MCF 10A (cell line): ENCODE results near the gene ADCY5. TPM values are rescaled to one million over a fixed set of nuclear protein-coding genes. Genes with fewer than 3 reads are reported as not detected.

Source experiments
- BruUV-seq: library from RNA; stranded (reverse); fragments of 400-500 nt; replicated peaks from 2 replicates; lab custom pipeline; 2021; lab: Mats Ljungman, UMichigan
- CTCF ChIA-PET: fragments of 300-600 bp; sonication (Branson Sonifier 250); formaldehyde crosslinking; extraction: SDS; loops from one replicate; lab custom pipeline; 2021; ENCODE audit warnings: antibody characterized with exemption, inconsistent platforms; lab: Yijun Ruan, JAX
- POLR2A ChIA-PET: fragments of 300-600, 350-650 bp; sonication (Branson Sonifier 250); formaldehyde crosslinking; extraction: SDS; loops from one replicate; lab custom pipeline; 2020; ENCODE audit warnings: antibody characterized with exemption, inconsistent platforms; lab: Yijun Ruan, JAX
- DNase-seq: peaks from one replicate; pipeline ENCODE4 v3.0.0-alpha.2; 2018; ENCODE audit not compliant: unreplicated experiment
- H3K27ac Mint-ChIP-seq: one replicate; pipeline ENCODE4 v1.8.0; 2022; ENCODE audit warnings: mild to moderate bottlenecking, low read depth, mixed read lengths; ENCODE audit not compliant: unreplicated experiment
- H3K27me3 Mint-ChIP-seq: one replicate; pipeline ENCODE4 v1.8.0; 2022; ENCODE audit warnings: mixed read lengths; ENCODE audit not compliant: insufficient read depth, unreplicated experiment
- H3K36me3 Mint-ChIP-seq: one replicate; pipeline ENCODE4 v1.8.0; 2022; ENCODE audit warnings: mild to moderate bottlenecking, moderate library complexity, mixed read lengths; ENCODE audit not compliant: insufficient read depth, unreplicated experiment
- H3K4me1 Mint-ChIP-seq: one replicate; pipeline ENCODE4 v1.8.0; 2022; ENCODE audit warnings: mixed read lengths; ENCODE audit not compliant: insufficient read depth, unreplicated experiment
- H3K4me3 Mint-ChIP-seq: one replicate; pipeline ENCODE4 v1.8.0; 2022; ENCODE audit warnings: mild to moderate bottlenecking, moderate library complexity, mixed read lengths; ENCODE audit not compliant: unreplicated experiment
- H3K9me3 Mint-ChIP-seq: one replicate; pipeline ENCODE4 v1.8.0; 2022; ENCODE audit warnings: mixed read lengths; ENCODE audit not compliant: unreplicated experiment
- CTCF ChIP-seq: fragments of 200-600 bp; IDR thresholded peaks from one replicate; pipeline ENCODE4 v1.8.0; 2022; ENCODE audit warnings: antibody characterized with exemption, mild to moderate bottlenecking; ENCODE audit not compliant: unreplicated experiment
- intact Hi-C: fragments of 100-400 bp; cut with micrococcal nuclease; formaldehyde crosslinking; loops from 2 replicates; pipeline ENCODE4 v1.14.1; 2022
- total RNA-seq: library from RNA; stranded (reverse); gene quantifications from 2 replicates; pipeline ENCODE4 v1.2.3, GENCODE V29; 2022

Gene ADCY5
- total RNA-seq, 1 experiment from 2014 or later: not detected

GRCh38 chr3:123390865-123391600 lies 57.9 kb downstream of the ADCY5 start:
- H3K27ac Mint-ChIP-seq: no peak overlapping the region
- no peak overlapping the region for H3K4me3 Mint-ChIP-seq
- H3K36me3 Mint-ChIP-seq: no peaks in the 10 kb centered on the region
- peaks cover 6% of the 10 kb centered on the region for H3K4me1 Mint-ChIP-seq
- no TSS peak for BruUV-seq
- CTCF ChIA-PET: interaction anchor here (0.7 to 0.9 kb wide), 3 partner anchors 93 to 111 kb away, joined by 3 read pairs; no protein-coding TSS in a partner anchor
- POLR2A ChIA-PET: no interaction called here
- H3K27me3 Mint-ChIP-seq: peaks cover 41% of the 10 kb centered on the region
- DNase-seq: no peak
- no peak for TF ChIP-seq CTCF
- H3K9me3 Mint-ChIP-seq: no peaks in the 10 kb centered on the region
- intact Hi-C loops: no loop called here

DNA sequence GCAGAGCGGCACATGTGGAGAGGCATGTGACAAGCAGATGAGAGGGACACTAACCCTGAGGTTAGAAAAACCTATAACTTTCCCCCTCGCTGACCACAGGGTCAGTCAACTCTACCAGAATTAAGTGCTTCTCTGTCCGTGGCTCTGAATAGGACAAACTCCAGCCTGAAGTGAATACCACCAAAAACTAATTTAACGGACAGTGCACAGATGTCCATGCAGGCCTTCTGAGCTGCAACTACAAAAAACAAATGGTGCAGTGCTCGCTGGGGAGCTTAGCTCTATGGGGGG lies 59.3 kb downstream of the ADCY5 start:
- ChIA-PET CTCF (no interaction called here), POLR2A (no interaction called here)
- DNase-seq: no peak
- TF ChIP-seq CTCF: no peak
- H3K27me3 Mint-ChIP-seq: peaks cover 31% of the 10 kb centered on the region
- no peak overlapping the region for H3K4me3 Mint-ChIP-seq
- no peaks in the 10 kb centered on the region for H3K4me1 Mint-ChIP-seq
- H3K36me3 Mint-ChIP-seq: no peaks in the 10 kb centered on the region
- H3K27ac Mint-ChIP-seq: no peak overlapping the region
- BruUV-seq: no TSS peak
- intact Hi-C loops: no loop called here
- H3K9me3 Mint-ChIP-seq: no peaks in the 10 kb centered on the region

GRCh38 chr3:123388811-123389627 lies 59.9 kb downstream of the ADCY5 start:
- no peak for DNase-seq
- H3K27me3 Mint-ChIP-seq: peaks cover 31% of the 10 kb centered on the region
- H3K4me3 Mint-ChIP-seq: no peak overlapping the region
- no peaks in the 10 kb centered on the region for H3K36me3 Mint-ChIP-seq
- ChIA-PET CTCF (no interaction called here), POLR2A (no interaction called here)
- BruUV-seq: no TSS peak
- H3K27ac Mint-ChIP-seq: no peak overlapping the region
- no peak for TF ChIP-seq CTCF
- H3K9me3 Mint-ChIP-seq: no peaks in the 10 kb centered on the region
- intact Hi-C loops: no loop called here
- H3K4me1 Mint-ChIP-seq: no peaks in the 10 kb centered on the region

DNA sequence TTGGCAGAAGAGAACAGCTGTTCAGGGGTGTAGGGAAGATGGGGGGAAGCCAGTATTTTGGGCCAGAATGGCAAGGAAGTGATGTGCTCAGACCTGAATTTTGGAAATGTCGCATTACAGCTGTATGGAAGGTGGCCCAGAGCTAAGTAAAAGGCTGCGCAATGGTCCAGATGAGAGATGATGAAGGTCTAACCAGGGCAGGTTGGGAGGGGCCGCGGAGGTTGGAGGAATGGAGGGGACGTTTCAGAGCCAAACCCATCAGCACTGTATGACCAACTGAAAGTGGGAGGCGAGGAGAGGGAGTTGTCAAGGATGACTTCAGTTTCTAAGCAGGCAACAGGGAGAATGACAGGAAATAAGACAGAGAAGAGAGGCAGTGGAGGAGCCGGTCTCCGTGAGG lies 60.8 kb downstream of the ADCY5 start:
- DNase-seq: no peak
- ChIA-PET POLR2A (no interaction called here), CTCF (interaction anchor here (0.6 to 0.9 kb wide), 2 partner anchors 23 to 28 kb away, joined by 3 read pairs; no protein-coding TSS in a partner anchor)
- BruUV-seq: no TSS peak
- no peak overlapping the region for H3K4me3 Mint-ChIP-seq
- H3K36me3 Mint-ChIP-seq: no peaks in the 10 kb centered on the region
- H3K27ac Mint-ChIP-seq: no peak overlapping the region
- intact Hi-C loops: no loop called here
- H3K9me3 Mint-ChIP-seq: no peaks in the 10 kb centered on the region
- no peak for TF ChIP-seq CTCF
- no peaks in the 10 kb centered on the region for H3K4me1 Mint-ChIP-seq
- H3K27me3 Mint-ChIP-seq: peaks cover 31% of the 10 kb centered on the region
